GM03348 (cell line): ENCODE results near the gene EXOC6B.
A peak's percentile ranks its signal among the peaks of the same experiment; 100 is the strongest.

Experiments
- DNase-seq: peaks from one replicate; pipeline ENCODE4 v3.0.0; 2012; ENCODE audit warnings: low spot score

Gene EXOC6B

DNA sequence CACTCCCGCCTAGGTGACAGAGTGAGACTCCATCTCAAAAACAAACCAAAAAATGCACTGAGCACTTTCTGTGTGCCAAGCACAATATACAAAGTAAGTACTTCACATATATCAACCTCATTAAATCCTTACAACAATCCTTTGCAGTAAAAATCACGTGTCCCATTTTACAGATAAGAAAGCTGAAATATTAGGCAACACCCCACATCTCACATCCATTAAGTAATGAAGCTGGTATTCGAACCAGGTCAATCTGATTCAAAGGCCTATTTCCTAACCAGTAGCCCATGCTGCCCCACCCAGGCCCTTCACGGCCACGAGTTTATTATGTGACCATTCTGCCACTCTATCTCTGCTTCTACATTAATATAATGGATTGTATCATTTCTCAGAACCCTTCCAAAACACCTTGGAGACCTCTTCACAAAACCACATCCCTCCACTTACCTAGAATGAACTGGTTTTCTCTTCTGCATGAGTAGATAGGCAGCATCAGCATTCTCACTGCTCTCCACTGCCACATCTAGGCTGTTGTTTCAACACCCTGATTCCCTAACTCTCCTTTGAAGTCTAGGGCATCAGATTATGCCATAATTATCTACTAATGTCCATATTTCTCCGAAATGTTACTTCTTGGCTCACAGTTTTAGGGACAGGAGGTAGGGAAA lies 3.1 kb upstream of the EXOC6B start:
- no peak for DNase-seq

DNA sequence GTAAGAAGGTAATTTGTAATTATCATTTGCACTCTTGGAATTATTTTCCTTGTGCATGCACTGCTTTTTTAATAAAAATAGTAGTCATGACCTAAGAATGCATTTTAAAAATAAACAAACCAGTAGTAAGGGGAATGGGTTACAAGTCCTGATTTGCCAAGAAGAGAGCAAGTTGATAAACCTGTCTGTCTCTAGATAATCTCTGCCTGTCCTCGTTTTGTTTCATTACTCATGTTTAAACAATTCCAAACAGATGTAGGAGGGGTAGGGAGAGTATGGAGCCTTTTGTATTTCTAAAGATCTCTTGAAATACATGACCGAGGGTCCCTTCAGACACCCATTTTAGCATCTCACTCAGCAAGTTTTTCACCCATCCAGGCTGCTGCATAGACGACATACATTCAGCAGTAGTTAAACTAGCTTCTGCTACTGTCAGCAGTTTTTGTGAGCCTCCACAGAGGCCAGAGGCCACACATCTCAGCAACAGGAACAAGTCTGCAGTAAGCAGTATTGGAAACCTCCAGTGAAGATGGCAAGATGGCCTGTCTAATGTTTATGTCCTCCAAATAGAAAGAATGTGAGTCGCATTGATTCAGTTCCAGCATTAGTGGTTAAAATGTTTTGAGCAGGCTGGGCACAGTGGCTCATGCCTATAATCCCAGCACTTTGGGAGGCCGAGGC lies 2.3 kb upstream of the EXOC6B start:
- DNase-seq = peak; percentile 30

DNA sequence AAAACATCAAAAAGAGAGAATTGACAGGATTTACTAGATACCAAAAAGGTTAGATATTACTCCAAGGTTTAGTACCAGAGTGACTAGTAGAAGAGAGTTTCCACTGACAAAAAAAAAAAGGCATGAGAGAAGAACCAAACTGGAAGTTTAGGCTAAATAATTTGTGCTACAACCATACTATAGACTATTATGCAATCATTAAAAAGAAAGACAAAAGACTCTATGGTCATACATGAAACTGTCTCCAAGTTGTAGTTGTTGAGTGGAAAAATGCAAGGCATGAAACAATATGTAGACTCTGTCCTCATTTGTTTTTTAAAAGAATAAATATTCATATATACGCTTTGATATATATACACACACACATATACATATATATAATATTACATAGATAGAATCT lies 1.7 kb upstream of the EXOC6B start:
- DNase-seq = no peak

DNA sequence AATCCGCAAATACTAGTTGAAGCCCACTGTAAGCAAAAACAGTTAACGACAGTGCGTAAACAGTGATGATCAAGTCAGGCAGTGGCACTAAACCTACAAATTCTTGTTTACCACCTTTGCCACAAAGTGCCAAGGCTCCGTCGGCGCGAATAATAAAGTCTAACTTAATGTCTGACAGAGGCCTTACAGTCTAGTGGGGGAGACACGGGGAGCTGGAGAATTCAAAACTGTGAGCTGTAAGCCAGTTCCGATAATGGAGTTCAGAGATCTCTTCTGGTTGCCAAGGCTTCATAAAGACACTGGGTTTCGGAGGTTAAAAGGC lies 284 bp upstream of the EXOC6B start:
- DNase-seq = no peak

DNA sequence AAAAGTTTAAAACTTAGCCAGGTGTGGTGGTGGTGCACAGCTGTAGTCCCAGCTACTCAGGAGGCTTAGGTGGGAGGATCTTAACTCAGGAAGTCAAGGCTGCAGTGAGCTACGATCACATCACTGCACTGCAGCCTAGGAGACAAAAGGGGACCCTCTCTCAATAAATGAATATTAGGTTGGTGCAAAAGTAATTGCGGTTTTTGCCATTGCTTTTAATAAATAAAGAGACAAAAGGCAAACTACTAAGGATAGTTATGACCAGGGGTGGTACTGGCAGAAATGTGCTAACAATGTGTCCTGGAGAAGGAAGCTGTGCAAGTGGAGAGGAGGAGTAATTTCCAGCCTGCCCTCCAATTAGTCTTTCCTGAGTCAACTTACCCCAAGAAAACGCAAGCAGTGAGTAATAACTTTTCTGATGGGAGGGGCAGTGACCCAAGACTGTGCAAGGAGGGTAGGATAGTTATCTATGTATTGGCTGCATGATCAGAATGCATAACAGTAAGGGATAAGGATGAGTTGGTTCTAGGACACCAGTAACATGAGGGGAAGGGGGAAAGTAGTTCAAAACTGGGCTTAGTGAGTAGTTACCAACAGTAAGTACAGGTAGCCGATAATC lies 1.5 kb downstream of the EXOC6B start:
- peak; percentile 63 for DNase-seq

DNA sequence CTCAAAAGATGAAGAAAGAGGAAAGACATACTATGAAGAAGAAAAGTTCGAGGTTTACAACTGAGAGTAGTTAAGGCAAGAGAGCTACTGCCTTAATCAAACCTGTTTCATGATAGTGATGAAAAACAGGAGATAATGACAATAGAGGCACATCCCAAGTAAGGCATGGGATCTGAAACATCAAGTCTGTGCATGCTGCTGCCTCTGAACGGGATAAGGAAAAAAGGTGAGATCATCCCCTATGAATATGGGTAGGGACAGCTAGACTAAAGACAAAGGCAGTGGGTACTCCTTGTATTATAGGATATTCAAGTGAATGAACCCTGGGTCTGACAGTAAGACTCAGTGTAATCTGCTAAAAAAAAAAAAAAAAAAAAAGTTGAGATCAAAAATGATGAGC lies 3.0 kb downstream of the EXOC6B start:
- no peak for DNase-seq

DNA sequence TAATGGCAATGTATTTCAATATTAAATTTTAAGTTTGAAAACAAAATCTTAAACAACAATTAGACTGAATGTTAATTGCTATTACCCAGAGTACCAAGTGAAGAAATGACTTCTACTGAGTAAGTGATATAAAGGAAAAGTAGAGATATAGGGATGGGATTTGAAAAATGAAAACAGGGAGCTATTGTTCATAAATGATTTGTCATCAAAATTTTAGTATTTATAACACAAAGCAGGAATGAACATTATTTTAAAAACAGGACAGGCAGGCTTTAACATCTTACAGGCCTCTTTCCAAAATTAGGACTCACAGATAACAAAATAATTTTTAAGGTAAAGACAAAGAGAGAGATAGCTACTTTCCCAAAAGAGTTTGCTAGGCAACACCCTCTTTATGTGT lies 3.9 kb downstream of the EXOC6B start:
- DNase-seq = no peak

DNA sequence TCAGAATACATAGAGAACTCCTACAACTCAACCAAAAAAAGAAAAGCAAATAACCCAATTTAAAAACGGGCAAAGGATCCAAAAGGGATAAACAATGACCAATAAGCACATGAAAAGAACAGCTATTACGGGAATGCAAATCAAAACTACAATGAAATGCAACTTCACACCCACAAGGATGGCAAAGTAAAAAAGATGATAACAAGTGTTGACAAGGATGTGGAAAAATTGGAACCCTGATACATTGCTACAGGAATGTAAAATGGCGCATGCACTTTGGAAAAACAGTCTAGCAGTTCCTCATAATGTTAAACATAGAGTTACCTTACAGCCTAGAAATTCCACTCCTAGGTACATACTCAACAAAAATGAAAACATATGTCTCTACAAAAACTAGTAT lies 4.7 kb downstream of the EXOC6B start:
- DNase-seq = no peak

DNA sequence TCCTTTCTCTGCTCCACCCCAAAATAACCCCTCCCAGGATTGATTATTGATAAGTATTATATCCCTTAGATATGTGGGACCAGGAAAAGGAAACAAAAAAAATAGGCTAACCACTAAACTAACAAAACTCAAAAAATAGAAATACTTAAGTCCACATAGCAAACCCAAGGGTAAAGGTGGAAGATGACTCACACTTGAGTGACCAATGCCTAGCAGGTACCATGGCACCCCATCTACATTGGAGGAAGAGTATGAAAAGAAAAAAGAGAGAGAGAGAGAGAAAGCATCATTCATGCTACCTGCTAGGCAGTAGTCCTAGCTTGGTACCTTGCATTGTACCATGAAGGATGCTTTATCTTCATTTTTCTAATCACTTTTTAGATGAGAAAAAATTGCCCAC lies 6.3 kb downstream of the EXOC6B start:
- no peak for DNase-seq

DNA sequence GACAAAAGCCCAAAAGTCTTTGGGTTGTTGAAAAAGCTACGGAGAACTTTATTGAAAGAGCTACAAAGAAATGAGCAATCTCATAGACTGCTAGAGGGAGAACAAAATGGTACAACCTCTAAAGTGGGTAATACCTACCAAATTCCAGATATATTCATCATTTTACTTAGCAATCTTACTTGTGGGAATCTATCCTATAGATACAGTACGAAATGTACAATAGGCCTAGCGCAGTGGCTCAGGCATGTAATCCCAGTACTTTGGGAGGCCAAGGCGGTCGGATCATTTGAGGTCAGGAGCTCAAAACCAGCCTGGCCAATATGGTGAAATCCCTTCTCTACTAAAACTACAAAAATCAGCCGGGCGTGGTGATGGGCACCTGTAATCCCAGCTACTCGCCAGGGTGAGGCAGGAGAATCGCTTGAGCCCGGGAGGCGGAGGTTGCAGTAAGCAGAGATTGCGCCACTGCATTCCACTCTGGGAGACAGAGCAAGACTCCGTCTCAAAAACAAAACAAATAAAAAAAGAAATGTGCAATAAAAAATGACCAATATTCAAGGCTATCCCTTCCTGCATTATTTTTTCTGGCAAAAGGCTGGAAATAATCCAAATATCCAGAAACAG lies 10.1 kb downstream of the EXOC6B start:
- DNase-seq = no peak

DNA sequence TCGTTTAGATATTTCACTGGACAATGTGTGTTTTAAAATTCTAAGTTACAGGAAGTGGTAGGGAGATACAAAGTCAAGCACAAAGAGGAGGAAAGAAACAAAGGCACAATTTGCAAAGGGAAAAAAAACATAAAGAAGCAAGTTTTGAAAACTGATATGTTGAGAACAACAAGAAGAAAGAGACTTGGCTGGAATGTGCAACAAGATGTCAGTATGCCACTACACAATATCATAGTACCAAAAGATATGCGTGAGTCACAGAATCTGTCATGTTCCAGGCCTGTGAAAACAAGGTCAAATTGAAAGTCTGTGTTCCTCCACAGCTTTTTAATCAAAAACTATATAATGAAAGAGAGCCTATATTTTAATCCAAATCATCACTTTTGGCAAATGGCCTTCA lies 12.0 kb downstream of the EXOC6B start:
- DNase-seq = no peak

DNA sequence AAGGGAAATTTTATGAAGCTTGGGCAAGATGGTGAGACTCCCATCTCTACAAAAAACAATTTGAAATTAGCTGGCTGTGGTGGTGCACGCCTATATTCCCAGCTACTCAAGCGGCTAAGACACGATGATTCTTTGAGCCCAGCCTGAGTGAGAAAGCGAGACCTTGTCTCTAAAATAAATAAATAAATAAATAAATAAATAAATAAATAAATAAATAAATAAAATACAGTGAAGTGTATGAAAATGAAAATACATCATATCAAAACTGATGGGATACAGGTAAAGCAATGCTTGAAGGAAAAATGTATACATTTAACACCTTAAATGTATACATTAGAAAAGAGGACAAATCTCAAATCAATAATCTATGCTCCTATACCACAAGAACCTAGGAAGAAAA lies 15.7 kb downstream of the EXOC6B start:
- no peak for DNase-seq

DNA sequence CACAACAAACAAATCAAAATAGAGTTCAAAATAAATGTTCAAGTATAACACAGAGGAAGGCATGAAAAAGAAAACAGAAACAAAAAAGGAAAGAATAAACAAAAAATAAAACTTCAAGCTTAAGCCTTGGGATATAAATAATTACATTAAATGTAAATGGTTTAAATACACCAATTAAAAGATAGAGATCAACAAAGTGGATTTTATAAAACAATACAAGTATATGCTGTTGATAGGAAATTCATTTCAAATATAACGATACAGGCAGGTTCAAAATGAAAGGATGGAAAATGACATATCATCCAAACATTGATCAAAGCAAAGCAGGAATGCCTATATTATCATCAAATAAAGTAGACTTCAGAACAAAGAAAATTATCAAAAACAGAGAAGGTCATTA lies 16.7 kb downstream of the EXOC6B start:
- DNase-seq = no peak

DNA sequence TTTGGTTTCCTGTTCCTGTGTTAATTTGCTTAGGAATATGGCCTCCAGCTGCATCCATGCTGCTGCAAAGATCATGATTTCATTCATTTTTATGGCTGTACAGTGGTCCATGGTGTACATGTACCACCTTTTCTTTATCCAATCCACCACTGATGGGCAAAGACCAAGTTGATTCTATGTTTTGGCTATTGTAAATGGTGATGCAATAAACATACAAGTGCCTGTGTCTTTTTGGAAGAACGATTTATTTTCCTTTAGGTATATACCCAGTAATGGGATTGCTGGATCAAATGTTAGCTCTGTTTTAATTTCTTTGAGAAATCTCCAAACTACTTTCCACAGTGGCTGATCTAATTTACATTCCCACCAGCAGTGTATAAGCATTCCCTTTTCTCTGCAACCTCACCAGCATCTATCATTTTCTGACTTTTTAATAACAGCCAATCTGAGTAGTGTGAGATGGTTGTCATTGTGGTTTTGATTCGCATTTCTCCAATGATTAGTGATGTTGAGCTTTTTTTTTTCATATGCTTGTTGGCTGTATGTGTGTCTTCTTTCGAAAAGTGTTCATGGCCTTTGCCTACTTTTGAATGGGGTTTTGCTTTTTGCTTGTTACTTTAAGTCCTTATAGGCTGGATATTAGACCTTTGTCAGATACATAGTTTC lies 19.4 kb downstream of the EXOC6B start:
- DNase-seq = no peak

DNA sequence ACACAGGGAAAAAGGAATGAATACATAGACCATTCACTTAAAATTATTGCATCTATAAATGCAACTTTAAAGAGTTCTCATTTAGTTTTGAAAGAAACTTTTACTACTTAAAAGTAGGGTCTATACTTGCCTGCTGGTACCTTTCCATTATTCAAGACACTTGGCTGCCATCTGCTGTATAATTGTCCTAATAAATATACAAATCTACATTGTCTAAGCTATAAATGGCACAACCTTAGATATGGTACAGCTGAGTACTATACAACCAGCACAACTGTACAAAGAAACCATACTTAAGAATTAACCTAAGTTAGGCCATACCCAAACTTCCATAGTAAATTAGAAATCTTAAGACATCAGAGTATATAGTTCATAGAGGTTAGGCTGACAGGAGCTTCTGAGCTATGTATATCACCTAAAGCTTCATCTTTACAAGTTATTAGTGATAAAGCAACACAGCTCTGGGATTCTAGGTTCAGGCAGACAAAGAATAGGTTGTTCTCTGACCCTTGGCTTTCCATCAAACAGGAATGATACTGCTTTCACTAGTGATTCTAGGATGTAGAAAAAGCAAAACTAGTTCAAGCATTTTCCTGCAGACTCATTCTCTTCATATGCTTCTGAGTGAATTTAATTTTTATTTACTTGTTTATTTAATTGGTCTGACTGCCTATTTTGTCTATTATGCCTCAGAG lies 22.1 kb downstream of the EXOC6B start:
- DNase-seq = no peak

DNA sequence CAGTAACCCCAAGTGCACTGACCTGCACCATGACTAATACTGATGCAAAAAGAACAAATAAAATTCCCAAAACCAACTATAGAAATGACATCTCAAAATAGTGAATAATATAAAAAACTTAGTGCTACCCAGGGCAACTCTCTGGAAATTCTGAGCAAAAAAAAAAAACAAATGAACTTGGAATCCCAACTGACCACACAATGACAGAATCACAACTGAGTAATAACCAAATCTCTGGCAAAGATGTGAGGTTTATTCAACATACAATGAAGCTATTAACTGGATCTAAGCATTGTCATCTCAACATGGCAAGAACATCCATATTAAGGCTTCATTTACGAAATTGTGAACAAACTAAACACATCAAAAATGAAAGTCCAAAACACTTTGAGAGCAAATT lies 22.7 kb downstream of the EXOC6B start:
- no peak for DNase-seq

DNA sequence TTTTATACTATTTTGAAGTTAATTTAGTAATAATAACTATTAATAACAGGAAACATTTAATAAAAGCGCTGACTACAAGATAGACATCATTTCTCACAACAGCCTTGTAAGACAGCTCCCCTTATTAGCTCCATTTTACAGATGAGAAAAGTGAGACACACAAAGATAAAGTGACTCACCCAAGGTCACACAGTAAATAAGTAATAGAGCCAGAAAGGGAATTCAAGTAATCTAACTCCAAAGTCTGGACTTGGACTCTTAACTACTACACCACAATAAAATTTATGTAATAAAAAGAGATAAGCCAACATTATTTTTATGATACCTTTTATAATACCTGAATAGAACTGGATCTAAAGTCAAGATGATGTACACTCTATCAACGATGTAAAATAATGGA lies 25.3 kb downstream of the EXOC6B start:
- no peak for DNase-seq

DNA sequence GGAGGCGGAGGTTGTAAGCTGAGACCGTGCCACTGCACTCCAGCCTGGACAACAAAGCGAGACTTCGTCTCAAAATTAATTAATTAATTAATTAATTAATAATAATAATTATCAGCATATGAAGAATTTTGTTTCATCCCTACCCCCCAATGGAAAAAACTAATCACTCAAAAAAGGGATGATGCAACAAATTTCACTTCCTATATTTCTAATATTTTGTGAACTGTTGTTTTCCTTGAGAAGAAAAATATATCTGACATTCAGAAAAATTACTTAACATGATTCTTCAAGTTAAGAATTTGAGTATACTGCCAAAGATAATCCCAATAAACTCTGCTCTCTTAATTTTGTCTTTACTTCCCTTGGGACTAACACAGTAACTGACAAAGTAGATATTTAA lies 28.1 kb downstream of the EXOC6B start:
- DNase-seq = no peak

DNA sequence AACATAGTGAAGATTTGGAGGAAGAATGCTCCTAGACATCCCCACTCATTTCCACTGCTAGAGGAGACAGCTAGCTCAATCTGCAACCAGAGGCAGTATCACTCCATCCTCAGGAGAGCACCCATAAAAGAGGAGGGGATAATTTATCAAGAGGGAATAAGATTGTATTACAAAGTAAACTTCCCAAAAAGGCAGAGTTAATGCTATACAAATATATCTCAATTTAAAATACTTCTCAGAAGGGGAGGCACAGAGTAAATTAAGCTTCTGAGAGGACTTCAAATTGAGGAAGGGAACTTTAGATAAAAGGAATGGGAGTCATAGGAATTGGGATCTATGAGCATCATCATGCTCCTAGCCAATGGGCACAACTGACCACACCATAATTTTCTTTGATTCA lies 29.1 kb downstream of the EXOC6B start:
- no peak for DNase-seq

DNA sequence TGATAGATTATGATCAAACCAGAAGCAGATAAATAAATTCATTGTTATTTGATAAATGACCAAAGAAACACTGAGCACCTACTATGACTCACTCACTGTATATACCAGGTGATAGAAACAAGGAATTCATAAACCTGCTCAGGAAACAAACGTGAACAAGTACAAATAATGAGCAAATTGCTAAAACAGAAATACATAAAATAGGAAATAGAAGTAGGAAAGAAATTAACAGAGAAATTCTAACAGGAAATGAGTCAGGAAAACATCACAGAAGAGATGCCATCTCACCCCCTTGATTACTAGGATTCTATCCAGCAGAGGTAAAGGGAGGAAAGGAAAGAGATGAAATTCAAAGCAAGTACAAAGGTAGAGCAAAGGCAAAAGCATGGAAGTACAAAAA lies 31.3 kb downstream of the EXOC6B start:
- DNase-seq = no peak

DNA sequence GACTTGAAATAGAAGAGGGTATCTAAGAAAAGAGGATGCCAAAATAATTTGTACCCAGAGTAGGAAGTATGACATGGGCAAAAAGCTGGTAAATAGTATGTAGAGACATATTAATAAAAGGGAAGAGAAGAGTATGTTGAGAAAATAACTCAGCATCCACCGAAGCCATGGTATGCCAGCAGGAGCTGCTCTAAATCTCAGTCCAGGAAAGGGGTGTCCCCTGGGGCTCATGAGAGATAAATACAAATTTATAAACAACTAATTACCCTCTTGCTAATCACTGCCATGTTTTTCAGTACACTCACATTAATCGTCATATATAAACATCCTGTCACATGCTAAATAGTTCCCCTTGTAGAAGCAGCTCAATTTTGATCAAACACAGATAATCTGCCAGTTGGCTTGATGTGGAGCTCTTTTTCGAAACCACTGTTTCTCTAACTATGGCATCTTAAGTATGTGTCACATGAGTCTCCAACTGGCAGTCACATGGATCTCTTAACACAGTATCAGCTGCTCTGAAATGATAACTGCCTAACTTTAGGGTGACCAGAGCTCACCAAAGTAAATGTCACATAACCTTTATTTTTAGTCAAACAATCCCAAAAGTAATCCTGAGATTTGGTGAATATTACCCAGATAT lies 31.9 kb downstream of the EXOC6B start:
- peak; percentile 28 for DNase-seq

DNA sequence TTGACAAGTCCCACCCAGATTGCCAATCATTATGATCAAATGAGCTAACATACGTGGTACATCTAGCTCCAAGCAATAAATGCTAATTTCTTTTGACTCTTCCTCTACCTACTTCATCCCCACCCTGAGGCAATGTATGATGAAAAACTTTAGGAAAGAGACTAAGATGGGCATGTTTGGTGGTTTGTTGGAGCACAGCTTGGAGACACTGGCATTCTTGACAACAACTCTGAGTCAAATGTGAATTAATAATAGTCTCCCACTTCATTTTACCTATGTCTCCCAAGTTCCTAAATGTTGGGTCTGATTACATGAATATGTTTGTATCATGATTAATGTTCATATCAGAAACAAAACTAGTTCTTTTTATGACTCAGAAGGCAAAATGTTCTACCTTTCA lies 36.6 kb downstream of the EXOC6B start:
- no peak for DNase-seq
